NK-92 treated with Interleukin-12 subunit alpha and Interleukin-12 subunit beta, amount 100 ng/mL, for 24 hours (cell line): ENCODE results near the gene PRCD.
A peak's percentile ranks its signal among the peaks of the same experiment; 100 is the strongest.
"Not testable (repeated sequence)": the region's sequence is repeated elsewhere in the genome, so short reads cannot be mapped to it uniquely, and the experiment has no call there.

Experiments used
- DNase-seq: peaks from one replicate; lab custom pipeline; 2025; lab: John Stamatoyannopoulos, UW

Gene PRCD

DNA sequence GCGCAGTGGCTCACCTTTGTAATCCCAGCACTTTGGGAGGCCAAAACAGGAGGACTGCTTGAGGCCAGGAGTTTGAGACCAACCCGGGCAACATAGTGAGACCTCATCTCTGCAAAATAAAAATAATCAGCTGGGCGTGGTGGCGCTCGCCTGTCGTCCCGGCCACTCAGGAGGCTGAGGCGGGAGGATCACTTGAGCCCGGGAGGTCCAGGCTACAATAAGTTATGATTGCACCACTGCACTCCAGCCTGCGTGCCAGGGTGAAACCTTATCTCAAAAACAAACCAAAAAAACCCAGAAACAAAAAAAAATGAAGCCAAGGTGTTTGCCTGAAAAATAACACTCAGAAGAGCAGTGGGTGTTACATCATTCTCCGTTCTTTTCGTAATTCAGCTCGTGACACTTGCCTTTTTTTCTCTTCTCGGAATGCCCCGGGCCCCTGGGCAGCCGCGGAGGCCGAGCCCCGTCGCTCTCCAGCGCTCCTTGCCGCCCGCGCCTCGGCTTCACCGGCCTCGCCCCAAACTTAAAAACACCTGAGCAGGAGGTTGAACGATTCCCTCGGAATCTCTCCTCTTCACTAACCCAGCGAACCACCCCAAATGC, 17.0 kb downstream of the PRCD start:
- DNase-seq: no peak

DNA sequence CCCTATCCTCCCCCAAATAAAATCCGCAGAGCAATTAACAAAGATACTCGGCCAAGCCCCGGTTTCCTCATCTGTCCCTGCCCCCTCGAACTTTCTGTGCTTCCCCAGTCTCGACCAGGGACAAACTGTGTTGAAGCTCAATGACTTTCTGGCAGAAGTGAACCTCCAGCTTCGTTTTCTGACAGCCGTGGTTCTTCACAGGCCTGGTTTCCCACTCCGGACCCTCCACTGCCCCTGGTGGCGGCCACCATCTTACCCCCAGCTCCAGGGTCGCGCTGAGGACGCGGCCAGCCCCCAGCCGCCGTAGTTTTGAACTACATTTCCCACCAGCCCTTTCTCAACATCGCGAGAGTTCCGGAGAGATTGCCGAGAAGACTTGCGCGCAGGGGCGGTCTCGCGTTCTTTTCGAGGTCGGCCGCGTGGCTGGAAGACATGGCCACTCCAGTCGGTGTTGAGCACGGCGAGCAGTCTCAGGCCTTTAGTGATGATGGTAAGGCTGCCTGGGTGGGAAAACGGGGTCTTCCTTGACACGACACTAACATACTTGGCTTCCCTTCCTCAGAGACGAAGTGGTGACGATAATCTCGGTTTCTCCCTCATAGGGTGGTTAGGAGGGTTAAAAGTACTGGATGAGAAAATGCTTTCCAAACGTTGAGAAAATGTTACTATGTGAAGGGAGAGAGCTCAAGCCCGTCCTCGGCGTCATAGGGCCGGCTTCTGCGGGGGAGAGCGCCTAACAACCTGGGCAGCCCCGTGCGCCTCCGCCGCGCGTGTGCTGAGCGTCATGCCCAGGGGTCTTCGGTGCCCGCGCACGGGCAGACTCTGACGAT, 17.7 kb downstream of the PRCD start:
- DNase-seq: peak; percentile 89

DNA sequence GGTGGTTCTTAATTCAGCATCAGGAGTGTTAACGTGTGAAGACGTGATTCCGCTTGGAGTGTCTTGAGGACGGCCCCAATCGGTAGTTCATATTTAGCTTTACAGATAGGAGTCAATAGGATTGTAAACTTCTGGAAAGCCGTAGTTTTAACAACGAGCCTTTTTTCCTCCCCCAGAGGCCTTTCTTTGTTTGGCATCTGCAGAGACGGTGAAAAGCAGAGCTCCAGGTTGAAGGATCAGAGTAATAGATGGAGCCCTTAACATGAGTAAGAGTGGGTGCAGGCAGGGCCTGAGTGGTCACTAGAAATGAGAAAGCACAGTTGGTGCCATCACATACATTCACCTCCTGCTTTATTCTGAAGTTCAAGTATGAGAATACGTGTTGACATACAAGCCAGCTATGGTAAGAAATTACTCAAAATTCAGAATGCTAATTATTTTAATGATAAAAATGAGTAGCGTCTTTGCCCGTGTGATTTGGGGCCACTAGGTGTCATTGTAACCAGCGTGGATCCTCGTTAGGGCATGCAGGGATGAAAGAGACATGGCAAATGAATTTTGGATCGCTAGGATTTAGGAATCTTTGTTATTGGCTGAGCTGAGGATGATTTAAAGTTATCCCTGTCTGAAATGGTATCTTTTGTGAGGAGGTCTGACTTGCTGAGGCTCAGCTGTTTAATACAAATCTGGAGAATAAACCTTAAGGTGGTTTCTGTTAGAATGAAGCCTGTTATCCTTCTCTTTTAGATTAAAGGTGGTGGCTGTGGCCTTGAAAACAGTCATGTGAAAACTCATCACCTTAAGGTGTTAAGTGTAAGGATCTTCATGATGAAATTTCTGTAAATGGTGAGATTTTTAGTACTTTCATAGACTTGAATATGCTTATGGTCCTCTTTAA, 18.6 kb downstream of the PRCD start:
- no peak for DNase-seq

DNA sequence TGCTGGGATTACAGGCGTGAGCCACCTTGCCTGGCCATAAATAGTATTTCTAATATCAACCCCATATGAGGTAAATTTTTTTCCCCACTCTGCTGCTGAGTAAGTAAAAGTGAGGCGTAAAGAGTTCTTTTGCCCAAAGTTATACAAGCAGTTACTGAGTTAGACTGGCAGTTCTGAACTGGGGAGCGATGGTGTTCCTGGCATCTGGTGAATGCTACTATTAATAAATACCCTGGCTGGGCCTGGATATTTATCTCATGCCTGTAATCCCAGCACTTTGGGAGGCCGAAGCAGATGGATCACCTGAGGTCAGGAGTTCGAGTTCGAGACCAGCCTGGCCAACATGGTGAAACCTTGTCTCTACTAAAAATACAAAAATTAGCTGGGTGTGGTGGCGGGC, 19.6 kb downstream of the PRCD start:
- DNase-seq: not testable (repeated sequence)

GRCh38 chr17:76560036-76560876, 20.4 kb downstream of the PRCD start:
- DNase-seq: no peak

DNA sequence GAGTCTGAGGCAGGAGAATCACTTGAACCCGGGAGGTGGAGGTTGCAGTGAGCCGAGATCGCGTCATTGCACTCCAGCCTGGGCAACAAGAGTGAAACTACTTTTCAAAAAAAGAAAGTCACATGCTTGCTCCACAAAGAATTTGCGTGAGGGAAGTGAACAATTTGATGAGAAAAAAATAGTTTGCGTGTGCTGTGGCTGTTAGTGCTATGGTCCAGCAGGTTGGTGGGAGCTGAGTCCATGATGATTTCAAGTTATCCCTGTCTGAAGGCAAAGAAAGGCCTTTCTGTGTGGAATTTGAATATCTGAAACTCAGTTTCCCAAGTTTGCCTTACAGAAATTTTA, 21.0 kb downstream of the PRCD start:
- no peak for DNase-seq

GRCh38 chr17:76561332-76561731, 21.5 kb downstream of the PRCD start:
- no peak for DNase-seq

DNA sequence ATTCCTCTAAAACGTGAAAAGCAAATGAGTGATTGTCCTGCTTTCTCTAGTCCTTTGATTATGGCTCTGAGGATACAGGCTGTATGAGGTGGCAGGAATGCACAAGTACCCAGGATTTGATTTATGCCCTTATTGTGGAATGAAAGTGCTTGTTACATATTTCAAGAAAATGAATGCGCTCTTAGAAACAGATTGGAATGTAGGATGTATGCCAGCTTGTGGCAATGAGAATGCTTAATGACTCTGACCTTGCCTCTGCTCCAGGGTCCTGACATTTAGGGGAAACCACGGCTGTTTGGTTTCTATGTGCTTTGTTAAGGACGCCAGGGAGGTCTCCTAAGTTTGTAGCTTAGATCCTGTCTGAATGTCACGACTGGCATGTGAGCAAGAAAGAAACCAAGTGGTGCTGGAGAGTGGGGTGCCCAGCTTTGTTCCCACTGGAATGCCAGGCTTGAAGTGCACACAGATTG, 22.0 kb downstream of the PRCD start:
- no peak for DNase-seq

DNA sequence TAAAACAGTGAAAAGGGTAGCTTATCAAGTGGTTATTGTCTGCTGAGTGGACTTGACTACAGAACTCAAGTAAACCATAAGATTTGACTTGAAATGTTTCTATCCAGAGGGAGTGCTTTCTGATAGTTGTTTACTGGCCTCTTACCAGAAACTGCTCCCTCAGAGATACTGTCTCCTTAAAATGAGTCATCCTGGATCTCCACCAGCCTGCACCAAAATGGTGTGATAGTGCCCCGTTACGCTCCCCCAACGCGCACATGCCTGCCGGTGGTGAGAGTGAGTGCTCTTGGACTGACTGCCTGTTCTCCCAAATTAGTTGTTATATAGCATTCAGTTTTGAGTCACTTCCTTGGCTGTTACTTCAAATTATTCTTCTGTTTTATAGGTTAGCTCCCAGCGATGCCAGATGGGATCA, 22.9 kb downstream of the PRCD start:
- DNase-seq: no peak

DNA sequence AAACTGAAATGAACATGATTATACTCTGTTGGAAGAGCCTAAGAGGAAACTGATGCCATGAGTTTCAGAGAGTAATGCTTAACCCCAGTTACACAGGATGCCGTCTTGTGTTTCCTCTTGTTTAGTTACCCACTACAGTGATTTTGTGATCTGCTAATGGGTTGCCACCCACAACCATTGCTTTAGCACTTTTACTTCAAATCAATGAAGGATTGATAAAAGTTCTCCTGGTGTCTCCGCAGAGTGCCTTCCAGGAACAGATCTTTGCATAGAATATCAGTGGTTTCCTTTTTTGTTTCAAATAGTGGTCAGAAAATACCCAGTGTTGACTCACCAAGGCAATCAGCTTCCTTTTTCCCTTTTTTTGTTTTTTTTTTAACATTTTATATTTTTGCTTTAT, 23.5 kb downstream of the PRCD start:
- not testable (repeated sequence) for DNase-seq

DNA sequence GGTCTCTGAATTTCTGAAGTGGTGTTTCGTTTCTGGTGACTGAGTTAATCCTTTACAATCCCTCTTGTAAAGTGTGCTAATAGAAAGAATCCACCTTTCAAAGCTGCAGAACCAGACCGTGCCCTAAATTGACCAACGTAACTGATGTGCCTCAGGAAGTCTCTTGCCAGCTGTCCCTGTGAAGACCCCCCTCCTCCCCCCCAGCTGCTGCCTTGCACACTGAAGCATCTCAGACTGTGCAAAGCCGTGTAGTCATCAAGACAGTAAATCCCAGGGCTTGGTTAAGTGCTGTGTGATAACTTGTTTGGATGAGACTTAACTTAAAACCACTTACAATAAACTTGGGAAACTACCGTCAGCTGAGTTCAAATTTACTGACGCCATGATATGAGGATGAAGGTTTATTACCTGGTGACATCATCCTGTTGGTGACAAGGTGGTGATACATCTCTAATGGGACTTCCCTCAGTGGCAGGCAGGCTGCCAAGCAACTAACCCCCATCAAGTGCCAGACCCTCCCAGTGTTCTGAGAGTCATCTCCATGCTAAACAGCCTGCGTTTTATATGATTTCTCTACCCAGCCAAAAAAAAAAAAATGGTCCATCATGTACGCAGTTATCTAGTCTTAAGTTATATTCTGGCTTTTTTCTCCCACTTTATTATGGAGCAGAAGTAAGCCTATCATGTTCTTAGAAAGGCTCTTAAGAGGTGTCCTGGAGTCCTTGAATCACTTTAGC, 25.3 kb downstream of the PRCD start:
- not testable (repeated sequence) for DNase-seq

DNA sequence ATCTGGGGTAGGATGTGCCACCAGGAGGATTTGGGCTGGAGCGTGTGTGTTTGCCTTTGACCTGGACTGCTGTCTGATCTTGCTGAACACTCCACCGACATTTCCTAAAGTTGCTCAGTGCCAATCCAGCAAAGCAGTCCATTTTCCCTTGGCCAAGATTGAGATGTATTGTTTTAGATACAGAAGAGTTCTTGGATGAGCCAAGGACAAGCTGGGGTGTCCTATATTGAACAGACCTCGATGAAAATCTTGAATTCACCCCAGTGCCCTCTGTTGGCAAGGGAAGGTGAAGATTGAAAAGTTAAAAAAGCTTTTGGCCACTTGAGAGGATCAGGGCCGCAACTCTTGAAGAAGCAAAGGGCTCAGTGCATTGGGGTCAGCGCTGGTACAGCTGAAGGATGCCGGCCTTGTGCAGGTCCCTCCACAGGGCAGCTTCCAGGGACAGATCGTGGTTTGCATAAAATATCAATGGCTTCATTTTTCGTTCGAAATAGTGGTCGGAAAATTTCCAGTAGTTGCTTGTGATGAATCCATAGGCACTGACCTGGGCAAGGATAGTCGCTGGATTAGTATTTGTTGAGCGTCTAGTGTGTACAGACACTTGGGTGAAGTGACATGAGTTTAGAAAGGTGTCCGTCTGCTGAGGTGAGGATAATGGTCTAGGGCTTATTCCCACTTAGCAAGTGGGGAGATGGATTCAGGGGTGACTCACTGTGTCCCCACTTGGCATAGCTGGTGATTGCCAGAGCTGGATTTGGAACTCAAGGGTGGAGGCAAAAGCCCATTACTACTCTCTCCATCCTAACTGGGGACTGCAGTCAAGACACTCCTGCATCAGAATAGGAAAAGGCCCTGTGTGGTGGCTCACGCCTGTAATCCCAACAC, 26.1 kb downstream of the PRCD start:
- DNase-seq: no peak

DNA sequence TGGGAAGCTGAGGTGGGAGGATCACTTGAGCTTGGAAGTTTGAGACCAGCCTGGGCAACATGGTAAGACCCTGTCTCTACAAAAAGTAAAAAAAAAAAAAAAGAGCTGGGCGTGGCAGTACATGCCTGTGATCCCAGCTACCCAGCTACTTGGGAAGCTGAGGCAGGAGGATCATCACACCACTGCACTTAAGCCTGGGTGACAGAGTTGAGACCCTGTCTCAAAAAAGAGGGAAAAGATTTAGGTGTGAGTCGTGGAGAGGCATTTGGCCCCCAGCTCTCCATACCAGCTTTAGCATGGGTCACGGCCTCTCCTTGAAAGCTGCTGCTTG, 26.7 kb downstream of the PRCD start:
- no peak for DNase-seq

DNA sequence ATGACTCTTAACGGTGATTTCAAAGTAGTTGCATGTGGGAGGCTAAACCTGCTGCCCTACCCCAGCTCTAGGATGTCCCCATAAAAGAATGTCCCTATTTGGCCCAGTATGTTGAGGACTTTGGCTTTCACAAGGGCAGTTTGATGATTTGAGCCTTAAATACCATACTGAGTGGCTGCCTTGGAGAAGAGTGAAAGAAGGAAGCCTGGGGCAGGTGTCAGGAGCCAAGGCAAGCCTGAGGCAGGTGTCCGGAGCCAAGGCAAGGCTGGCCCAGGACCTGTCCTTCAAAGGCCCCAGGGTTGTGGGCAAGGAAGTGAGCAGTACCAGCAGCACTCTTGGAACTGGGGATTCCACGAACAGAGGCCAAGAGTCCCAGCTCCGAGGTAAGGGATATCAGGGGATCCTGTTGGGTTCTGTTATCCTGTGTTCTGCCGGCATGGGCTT, 27.2 kb downstream of the PRCD start:
- no peak for DNase-seq

- DNase-seq: no peak
Observed at GRCh38 chr17:76567634-76568432, 28.0 kb downstream of the PRCD start.

GRCh38 chr17:76568811-76569221, 29.0 kb downstream of the PRCD start:
- DNase-seq: no peak

DNA sequence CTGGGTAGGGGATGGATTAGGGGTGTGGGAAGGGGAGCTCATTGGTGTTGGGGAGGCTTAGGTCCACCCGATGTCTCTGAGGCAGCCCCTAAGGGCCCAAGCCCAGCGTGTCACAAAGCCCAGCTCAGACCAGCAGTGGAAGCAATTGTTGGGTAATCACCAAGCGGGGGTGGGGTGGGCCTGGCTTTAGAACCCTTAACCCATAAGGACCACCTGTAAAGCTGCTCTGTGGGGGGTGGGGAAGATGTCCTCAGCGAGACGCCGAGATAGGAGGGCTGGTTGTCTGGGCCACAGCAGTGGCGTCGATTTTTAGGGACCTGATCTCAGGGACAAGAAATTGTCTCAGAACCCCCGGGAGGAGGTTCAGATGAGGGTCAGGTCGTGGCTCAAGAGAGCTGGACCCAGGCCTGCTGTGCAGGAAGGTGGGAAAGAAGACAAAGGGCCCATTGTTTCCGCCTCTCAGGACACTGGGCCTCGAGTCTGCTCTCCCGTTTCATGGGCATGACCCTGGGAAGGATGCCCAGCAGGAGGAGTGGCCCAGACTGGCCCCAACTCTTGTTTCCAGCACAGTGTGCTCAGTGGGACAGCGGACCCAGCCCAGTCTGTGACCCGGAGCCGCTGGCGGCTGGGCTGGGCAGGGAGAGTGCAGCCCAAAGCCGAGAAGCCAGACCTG, 29.9 kb downstream of the PRCD start:
- DNase-seq: no peak

DNA sequence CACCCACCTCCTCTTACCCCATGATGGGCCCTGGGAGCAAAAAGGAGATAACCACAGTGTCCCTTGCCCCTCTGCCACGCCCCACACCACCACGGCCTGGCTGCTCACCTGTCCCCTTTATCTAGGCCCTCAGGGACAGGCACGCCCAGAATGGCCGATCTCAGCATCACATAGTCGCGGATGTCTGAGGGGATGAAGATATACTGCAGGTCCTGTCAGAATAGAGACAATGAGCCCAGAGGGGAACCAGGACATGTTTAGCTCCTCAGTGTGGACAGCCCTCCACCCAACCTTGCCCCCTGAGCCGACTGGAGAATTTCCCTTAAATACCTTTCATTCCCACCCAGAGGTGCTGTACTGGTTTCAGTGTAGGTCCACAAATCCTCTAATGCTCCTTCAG, 30.6 kb downstream of the PRCD start:
- DNase-seq: no peak
